Esophagus squamous epithelium (tissue), 5 donors: Measurements from ENCODE around the gene TEX48. TPM values are rescaled to one million over a fixed set of nuclear protein-coding genes. Genes with fewer than 3 reads are reported as not detected.

ENCODE experiments used
- DNase-seq: peaks from one replicate; lab custom pipeline; 2025; lab: John Stamatoyannopoulos, UW
- H3K27ac ChIP-seq, 4 donors: fragments of 200-600 bp; sonication (generic); one replicate each; pipeline ENCODE4 v1.5.1; 2016 to 2019; ENCODE audit warnings: mild to moderate bottlenecking in 1 of 4
- H3K27me3 ChIP-seq, 4 donors: fragments of 200-600 bp; sonication (generic); 1 replicate in 3 of 4; 2 replicates in 1 of 4; pipeline versions ENCODE4 v1.5.1 to v1.6.0; 2017 to 2021; ENCODE audit warnings: antibody characterized with exemption in 1 of 4
- H3K36me3 ChIP-seq, 3 donors: fragments of 200-600 bp; sonication (generic); one replicate each; pipeline ENCODE4 v1.5.1; 2016 to 2019
- H3K4me1 ChIP-seq, 3 donors: fragments of 200-600 bp; sonication (generic); one replicate each; pipeline ENCODE4 v1.5.1; 2017 to 2019
- H3K4me3 ChIP-seq, 4 donors: fragments of 200-600 bp; sonication (generic); 1 replicate in 3 of 4; 2 replicates in 1 of 4; pipeline ENCODE4 v1.5.1; 2016 to 2019; ENCODE audit warnings: mild to moderate bottlenecking in 2 of 4, moderate library complexity in 1 of 4
- H3K9me3 ChIP-seq, 3 donors: fragments of 200-600 bp; sonication (generic); one replicate each; pipeline ENCODE4 v1.5.1; 2016 to 2019
- POLR2A ChIP-seq, 4 donors: fragments of 450-650 bp; IDR thresholded peaks; one replicate each; pipeline ENCODE4 v1.6.1; 2017; ENCODE audit warnings: antibody characterized with exemption in 4 of 4, mild to moderate bottlenecking in 4 of 4, moderate library complexity in 3 of 4
- WGBS, 2 donors: methylation state at CpG; one replicate each; pipeline ENCODE4 v1.1.5; 2018; 5-methylcytosine and 5-hydroxymethylcytosine counted together
- intact Hi-C: fragments of 100-400 bp; cut with DNase I; formaldehyde crosslinking; loops from one replicate; pipeline ENCODE4 v1.15.0; 2022
- total RNA-seq, 4 donors: library from RNA; depleted of rRNA; stranded (reverse); fragments of >200 nt; gene quantifications; one replicate each; pipeline ENCODE4 v1.1.0, GENCODE V29; 2016
- TF ChIP-seq, protein P1 (sequence below), 6 experiments: fragments of 450-650 bp in 4 of 6; fragments of 200-600 bp in 2 of 6; sonication (generic) in 2 of 6; IDR thresholded peaks; one replicate each; pipeline ENCODE4 v1.5.1; 2016 to 2019; ENCODE audit warnings: antibody characterized with exemption in 6 of 6, mild to moderate bottlenecking in 4 of 6, moderate library complexity in 4 of 6
- donor health status: DM: yes; HTN: yes; CAD: no.

The TEX48 gene
- total RNA-seq, 4 donors from 2014 or later: not detected

DNA sequence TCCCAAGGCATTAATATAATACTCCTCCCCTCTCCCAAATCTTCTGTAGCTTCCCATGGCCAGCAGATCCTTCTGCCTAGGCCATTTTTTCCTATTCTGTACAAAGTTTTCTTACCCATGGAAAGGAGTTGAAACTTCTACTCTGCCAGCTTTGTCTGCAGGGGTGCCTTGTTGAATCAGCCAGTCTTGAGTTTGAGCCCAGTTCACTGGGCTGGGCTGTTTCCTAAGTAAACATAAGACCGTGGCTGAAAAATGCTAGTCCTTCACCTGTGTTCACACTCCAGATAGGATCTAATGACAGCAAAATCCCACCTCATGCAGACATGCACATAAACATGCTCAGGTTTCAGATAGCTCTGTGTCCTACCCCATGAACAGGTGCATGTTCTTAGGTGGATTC lies 10.4 kb downstream of the TEX48 start:
- no peaks in the 10 kb centered on the region for H3K9me3 ChIP-seq
- no peaks in the 10 kb centered on the region for H3K4me1 ChIP-seq
- H3K4me3 ChIP-seq: no peak overlapping the region
- intact Hi-C loops: no loop called here
- TF ChIP-seq POLR2A (IDR thresholded peaks at IDR 0.05): no peak
- TF ChIP-seq, protein P1, sequence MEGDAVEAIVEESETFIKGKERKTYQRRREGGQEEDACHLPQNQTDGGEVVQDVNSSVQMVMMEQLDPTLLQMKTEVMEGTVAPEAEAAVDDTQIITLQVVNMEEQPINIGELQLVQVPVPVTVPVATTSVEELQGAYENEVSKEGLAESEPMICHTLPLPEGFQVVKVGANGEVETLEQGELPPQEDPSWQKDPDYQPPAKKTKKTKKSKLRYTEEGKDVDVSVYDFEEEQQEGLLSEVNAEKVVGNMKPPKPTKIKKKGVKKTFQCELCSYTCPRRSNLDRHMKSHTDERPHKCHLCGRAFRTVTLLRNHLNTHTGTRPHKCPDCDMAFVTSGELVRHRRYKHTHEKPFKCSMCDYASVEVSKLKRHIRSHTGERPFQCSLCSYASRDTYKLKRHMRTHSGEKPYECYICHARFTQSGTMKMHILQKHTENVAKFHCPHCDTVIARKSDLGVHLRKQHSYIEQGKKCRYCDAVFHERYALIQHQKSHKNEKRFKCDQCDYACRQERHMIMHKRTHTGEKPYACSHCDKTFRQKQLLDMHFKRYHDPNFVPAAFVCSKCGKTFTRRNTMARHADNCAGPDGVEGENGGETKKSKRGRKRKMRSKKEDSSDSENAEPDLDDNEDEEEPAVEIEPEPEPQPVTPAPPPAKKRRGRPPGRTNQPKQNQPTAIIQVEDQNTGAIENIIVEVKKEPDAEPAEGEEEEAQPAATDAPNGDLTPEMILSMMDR (IDR thresholded peaks at IDR 0.05): no peak
- 11 to 12% methylated on average over 1 of the region's 1 CpG for WGBS, 2 donors
- DNase-seq: no peak
- no peak overlapping the region for H3K27ac ChIP-seq
- no peaks in the 10 kb centered on the region for H3K36me3 ChIP-seq
- H3K27me3 ChIP-seq: peaks cover 0 to 18% (median 0%) of the 10 kb centered on the region in 4 donors

DNA sequence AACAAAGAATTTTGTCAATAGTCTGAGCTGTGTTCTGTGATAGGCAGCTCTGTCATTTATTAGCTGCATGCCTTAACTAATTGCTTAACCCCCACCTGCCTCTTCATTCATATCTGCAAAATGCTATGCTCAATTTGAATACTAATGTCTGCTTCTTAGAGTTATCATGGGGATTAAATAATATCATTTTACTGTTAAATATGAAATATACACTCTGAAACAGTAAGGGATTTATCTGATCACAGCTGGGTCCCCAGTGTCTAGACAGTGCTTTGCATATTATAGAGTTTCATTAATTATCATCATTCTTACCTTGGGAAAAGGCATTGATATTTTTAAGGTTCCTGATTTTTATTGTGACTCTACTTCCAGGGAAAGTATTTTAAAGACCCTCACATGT lies 12.0 kb downstream of the TEX48 start:
- no peak for DNase-seq
- H3K27me3 ChIP-seq: peaks cover 0 to 6% (median 0%) of the 10 kb centered on the region in 4 donors
- no peaks in the 10 kb centered on the region for H3K36me3 ChIP-seq
- H3K4me3 ChIP-seq: no peak overlapping the region
- no peaks in the 10 kb centered on the region for H3K4me1 ChIP-seq
- H3K27ac ChIP-seq: no peak overlapping the region
- H3K9me3 ChIP-seq: no peaks in the 10 kb centered on the region
- intact Hi-C loops: no loop called here
- no peak for TF ChIP-seq POLR2A (IDR thresholded peaks at IDR 0.05)
- TF ChIP-seq, protein P1 (IDR thresholded peaks at IDR 0.05): no peak

DNA sequence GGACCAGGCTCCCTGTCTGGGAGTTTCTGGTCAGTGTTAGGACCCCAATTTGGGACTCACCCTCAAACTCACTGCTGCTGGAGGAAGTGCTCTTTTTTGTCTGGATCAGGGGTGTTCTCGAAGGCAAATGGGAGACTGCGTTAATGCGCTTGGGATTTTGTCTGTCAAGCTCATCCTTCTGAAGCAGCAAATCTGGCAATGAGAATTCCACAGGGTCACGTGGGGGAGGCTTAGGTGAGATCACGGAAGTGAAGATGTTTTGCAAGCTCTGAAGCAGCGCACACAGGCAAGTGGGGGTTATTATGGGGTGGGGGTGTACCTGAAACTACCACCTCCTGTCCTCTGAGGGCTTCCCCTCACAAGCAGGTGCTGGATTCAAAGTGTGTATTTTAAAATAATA lies 13.8 kb downstream of the TEX48 start:
- Histone ChIP-seq H3K27me3 (peaks cover 0 to 6% (median 0%) of the 10 kb centered on the region in 4 donors), H3K4me1 (no peaks in the 10 kb centered on the region), H3K9me3 (no peaks in the 10 kb centered on the region), H3K27ac (no peak overlapping the region), H3K36me3 (no peaks in the 10 kb centered on the region), H3K4me3 (no peak overlapping the region)
- WGBS, 2 donors: 79 to 84% methylated on average over 6 of the region's 6 CpGs
- TF ChIP-seq, protein P1 (IDR thresholded peaks at IDR 0.05): no peak
- no peak for TF ChIP-seq POLR2A (IDR thresholded peaks at IDR 0.05)
- intact Hi-C loops: no loop called here
- DNase-seq: no peak

DNA sequence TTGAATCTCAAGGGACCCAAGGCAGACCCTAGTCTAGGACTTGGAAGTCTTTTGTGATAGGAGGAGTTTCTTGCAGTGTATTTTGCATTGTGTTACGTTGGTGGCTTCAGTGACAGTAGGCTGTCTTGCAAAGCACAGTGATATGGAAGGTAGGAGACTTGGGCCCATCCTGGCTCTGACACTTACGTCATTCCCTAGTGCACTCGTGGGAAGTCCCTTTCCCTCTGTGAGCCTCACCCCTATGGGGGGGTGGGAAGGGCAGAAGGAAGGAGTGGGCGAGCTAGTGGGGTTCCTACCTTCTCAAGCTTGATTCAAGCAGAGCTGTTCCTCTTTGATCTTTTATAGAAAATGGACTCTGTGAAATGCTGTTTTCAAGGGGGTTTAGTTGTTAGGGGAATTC lies 15.1 kb downstream of the TEX48 start:
- Histone ChIP-seq H3K36me3 (no peaks in the 10 kb centered on the region), H3K27ac (no peak overlapping the region), H3K9me3 (no peaks in the 10 kb centered on the region), H3K27me3 (peaks cover 0 to 17% (median 0%) of the 10 kb centered on the region in 4 donors), H3K4me3 (no peak overlapping the region), H3K4me1 (no peaks in the 10 kb centered on the region)
- 50 to 71% methylated on average over 2 to 4 of the region's 4 CpGs for WGBS, 2 donors
- TF ChIP-seq POLR2A (IDR thresholded peaks at IDR 0.05): no peak
- TF ChIP-seq, protein P1 (IDR thresholded peaks at IDR 0.05): no peak
- DNase-seq: no peak
- intact Hi-C loops: no loop called here

DNA sequence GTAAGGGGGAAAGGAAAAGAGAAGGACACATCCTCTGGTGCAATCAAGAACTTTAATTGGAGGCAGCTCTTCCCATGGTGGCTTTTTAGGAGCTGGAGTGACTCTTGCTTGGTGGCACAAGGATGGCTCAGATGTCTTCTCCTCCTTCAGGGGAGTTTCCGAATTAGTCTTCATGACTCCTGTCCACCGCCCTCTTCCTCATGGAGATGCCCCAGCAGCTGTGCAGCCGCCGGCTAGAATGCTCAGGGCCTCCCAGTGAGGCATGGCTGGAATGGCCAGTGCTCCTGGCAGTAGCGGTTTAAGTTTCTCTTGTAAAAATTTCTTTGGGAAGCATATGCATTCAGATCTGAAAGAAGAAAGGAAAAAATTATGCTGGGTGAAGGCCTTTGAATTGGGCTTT lies 15.6 kb downstream of the TEX48 start:
- H3K27me3 ChIP-seq: peaks cover 0 to 18% (median 0%) of the 10 kb centered on the region in 4 donors
- no peaks in the 10 kb centered on the region for H3K9me3 ChIP-seq
- DNase-seq: no peak
- TF ChIP-seq POLR2A (IDR thresholded peaks at IDR 0.05): no peak
- TF ChIP-seq, protein P1 (IDR thresholded peaks at IDR 0.05): no peak
- no peak overlapping the region for H3K27ac ChIP-seq
- no peaks in the 10 kb centered on the region for H3K36me3 ChIP-seq
- H3K4me3 ChIP-seq: no peak overlapping the region
- no peaks in the 10 kb centered on the region for H3K4me1 ChIP-seq
- intact Hi-C loops: no loop called here
- 93 to 94% methylated on average over 5 of the region's 5 CpGs for WGBS, 2 donors
